ENCODE results near the gene SEC61A2.

Gene SEC61A2

DNA sequence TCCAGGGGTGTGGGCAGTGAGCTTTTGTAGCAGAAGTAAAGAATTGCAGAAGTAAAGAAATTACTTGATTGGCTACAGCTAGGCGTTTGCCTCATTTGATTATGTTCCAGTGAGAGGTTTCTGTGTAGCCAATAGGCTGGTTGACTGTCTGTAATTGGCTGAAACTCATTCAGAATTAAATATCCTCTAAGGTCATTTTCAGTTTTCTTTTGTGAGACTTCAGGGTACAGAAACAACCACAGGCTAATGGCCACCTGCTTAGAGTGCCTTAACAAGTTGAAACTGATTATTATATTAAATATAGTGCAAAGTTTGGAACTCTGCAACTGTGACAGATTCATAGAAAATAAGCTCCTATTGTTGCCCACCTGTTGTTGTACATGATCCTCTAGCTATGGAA is 10.6 kb downstream of the SEC61A2 start:
- TF ChIP-seq, protein P1, sequence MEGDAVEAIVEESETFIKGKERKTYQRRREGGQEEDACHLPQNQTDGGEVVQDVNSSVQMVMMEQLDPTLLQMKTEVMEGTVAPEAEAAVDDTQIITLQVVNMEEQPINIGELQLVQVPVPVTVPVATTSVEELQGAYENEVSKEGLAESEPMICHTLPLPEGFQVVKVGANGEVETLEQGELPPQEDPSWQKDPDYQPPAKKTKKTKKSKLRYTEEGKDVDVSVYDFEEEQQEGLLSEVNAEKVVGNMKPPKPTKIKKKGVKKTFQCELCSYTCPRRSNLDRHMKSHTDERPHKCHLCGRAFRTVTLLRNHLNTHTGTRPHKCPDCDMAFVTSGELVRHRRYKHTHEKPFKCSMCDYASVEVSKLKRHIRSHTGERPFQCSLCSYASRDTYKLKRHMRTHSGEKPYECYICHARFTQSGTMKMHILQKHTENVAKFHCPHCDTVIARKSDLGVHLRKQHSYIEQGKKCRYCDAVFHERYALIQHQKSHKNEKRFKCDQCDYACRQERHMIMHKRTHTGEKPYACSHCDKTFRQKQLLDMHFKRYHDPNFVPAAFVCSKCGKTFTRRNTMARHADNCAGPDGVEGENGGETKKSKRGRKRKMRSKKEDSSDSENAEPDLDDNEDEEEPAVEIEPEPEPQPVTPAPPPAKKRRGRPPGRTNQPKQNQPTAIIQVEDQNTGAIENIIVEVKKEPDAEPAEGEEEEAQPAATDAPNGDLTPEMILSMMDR (IDR thresholded peaks at IDR 0.05): no peak

DNA sequence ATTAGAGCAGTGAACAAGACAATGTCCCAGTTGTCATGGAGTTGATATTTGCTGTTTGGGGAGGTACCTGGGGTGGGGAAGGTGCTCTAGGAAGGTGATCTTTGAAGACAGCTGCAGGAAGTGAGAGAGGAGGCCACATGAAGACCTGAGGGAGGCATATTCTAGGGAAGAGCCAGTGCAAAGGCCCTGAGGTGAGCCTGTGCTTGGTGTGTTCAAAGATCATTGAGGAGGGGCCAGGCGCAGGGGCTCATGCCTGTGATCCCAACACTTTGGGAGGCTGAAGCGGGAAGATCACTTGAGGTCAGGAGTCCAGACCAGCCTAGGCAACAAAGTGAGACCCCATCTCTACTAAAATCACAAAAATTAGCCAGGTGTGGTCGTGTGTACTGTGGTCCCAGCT is 15.1 kb downstream of the SEC61A2 start:
- TF ChIP-seq, protein P1 (IDR thresholded peaks at IDR 0.05): no peak

DNA sequence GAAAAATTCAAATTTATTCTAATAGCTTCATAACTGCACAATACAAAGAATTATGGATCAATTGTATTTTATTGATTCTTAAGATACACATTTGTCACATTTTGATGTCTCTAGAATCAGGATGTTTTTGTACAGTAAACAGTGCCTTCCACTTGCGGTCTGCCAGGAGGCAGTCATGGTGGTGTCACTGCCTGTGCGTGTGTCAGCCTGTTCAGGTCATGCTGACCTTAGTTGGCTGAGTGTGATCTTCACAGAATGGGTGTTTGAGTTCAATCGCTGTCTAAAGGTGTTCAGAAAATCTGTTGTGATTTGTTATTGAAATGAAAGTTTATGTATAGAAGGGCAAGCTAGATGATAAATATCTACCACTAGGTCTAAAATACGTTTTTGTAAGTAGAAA is 20.7 kb downstream of the SEC61A2 start:
- TF ChIP-seq, protein P1 (IDR thresholded peaks at IDR 0.05): no peak

DNA sequence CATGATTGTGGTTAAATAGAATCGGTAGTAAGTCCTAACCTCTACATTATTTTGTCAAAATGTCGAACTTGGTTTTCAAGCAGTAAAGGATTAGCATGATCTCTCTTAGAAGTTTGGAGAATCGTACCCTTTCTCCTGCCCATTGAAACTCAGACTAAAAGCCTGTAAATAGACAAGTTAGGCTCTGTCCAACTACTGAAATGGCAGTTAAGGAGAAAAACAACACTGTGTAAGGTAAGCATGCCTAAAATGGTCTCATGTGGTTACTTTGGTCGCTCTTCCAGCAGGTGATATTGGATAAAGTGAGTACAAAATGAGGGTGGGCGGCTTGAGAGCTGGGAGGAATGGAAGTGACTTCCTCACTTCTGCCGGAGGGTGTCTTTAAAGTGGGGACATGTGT is 25.0 kb downstream of the SEC61A2 start:
- TF ChIP-seq, protein P1 (IDR thresholded peaks at IDR 0.05): no peak

DNA sequence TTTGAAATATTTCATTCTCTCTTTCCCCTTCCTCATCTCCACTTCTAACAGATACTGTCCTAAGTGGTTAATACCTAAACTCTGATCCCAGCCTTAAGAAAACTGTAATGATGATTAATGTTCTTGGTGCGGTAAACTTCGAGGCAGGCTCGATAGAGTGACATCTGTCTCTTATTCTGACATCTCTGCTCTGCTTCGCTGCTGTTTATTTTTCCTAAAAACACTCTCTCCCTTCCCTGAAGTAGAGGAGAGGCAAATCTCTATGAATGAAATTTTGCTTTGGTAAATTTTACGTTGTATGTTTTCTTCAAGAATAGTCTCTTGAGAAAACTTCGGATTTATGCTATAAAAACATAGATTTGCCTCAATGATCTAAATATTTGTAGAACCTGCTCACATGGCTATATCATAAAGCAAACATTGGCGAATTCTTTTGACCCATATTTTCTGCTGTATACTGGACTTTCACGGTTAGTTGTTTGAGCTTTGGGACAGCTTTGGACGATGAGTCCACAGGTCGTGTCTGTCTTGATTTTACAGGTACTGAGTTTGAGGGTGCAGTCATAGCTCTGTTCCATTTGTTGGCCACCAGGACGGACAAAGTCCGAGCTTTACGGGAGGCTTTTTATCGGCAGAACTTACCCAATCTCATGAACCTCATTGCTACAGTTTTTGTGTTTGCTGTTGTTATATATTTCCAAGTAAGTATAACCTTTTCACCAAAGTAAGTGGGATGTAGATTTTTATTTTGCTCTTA is 27.1 kb downstream of the SEC61A2 start:
- TF ChIP-seq, protein P1 (IDR thresholded peaks at IDR 0.05): no peak

DNA sequence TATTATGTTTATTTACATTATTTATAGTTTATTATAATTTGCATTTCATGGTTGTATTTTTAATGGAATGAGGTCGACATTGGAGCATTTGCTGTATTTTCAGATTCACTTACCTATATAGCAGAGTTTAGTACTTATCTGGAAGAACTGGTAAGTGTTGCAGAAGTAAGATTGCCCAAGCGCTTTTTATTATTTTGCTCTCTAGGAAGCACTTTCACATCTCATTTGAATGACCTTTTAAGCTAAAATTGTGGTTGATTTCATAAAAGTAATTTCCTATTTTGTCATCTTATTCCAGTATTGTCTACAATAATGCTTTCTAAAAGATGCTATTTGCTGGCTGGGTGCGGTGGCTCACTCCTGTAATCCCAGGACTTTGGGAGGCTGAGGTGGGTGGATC is 28.6 kb downstream of the SEC61A2 start:
- TF ChIP-seq, protein P1 (IDR thresholded peaks at IDR 0.05): no peak

DNA sequence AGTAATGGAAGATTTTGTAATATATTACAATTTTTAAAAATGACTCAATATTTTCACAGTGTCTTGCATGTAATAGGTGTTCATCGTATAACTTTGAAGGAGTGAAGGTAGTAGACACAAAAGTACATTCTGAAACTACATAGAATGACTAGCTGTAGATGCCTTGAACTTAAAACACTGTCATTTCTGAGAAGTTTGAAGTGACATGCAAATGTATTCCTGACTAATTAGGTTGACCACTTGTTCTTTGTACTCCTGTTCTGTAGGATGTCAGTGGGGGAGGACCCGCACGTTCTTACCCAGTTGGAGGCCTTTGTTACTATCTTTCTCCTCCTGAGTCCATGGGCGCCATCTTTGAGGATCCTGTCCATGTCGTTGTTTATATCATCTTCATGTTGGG is 31.2 kb downstream of the SEC61A2 start:
- TF ChIP-seq, protein P1 (IDR thresholded peaks at IDR 0.05): no peak

DNA sequence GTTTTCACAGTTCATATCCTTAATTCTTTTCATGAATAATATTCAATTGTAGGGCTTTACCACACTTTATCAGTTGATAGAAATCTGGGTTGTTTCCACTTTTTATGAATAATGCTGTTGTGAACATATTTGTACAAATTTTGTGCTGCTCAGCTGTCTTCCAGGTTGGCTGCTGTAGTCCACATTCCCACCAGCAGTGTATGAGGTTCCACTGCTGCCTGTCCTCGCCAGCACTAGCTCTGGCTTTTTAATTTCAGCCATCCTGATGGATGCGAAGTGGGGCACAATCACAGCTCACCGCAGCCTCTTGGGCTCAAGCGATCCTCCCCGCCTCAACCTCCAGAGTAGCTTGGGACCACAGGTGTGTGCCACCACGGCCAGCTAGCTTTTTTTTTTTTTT is 33.5 kb downstream of the SEC61A2 start:
- TF ChIP-seq, protein P1 (IDR thresholded peaks at IDR 0.05): no peak
